Endodermal cell (in vitro differentiated cells): ENCODE results near the gene ADSS2. TPM values are rescaled to one million over a fixed set of nuclear protein-coding genes. Genes with fewer than 3 reads are reported as not detected.
A peak's percentile ranks its signal among the peaks of the same experiment; 100 is the strongest.
"Not testable (repeated sequence)": the region's sequence is repeated elsewhere in the genome, so short reads cannot be mapped to it uniquely, and the experiment has no call there.

ENCODE experiments used
- DNase-seq: peaks from one replicate; pipeline ENCODE4 v3.0.0-alpha.2; 2017
- H3K27ac ChIP-seq: 2 replicates; pipeline ENCODE4 v1.5.1; 2013; ENCODE audit warnings: mild to moderate bottlenecking, low read depth, low read length, moderate library complexity
- H3K27me3 ChIP-seq: 2 replicates; pipeline ENCODE4 v1.6.1; 2013; ENCODE audit warnings: mild to moderate bottlenecking, low read length, moderate library complexity; ENCODE audit not compliant: insufficient read depth, control insufficient read depth, poor library complexity, severe bottlenecking
- H3K36me3 ChIP-seq: 2 replicates; pipeline ENCODE4 v1.7.0; 2013; ENCODE audit warnings: mild to moderate bottlenecking, low read length, moderate library complexity; ENCODE audit not compliant: control insufficient read depth, insufficient read depth
- H3K4me1 ChIP-seq: one replicate; pipeline ENCODE4 v1.7.0; 2013; ENCODE audit warnings: low read length; ENCODE audit not compliant: control insufficient read depth, insufficient read depth
- H3K4me3 ChIP-seq: 2 replicates; pipeline ENCODE4 v1.5.1; 2013; ENCODE audit warnings: mild to moderate bottlenecking, low read length, moderate library complexity
- H3K9ac ChIP-seq: 2 replicates; pipeline ENCODE4 v1.6.1; 2013; ENCODE audit warnings: mild to moderate bottlenecking, low read length, moderate library complexity; ENCODE audit not compliant: poor library complexity, severe bottlenecking; ENCODE audit errors: extremely low read depth
- H3K9me3 ChIP-seq: 2 replicates; pipeline ENCODE4 v1.6.1; 2013; ENCODE audit warnings: mild to moderate bottlenecking, low read length, moderate library complexity; ENCODE audit not compliant: control insufficient read depth
- H3K27ac Mint-ChIP-seq: 2 replicates; pipeline ENCODE4 v1.8.0; 2020; ENCODE audit warnings: mixed read lengths
- H3K27me3 Mint-ChIP-seq: 2 replicates; pipeline ENCODE4 v1.8.0; 2021; ENCODE audit warnings: mild to moderate bottlenecking, mixed read lengths; ENCODE audit not compliant: insufficient read depth
- H3K36me3 Mint-ChIP-seq: 2 replicates; pipeline ENCODE4 v1.8.0; 2020; ENCODE audit warnings: low read depth, mixed read lengths
- H3K4me1 Mint-ChIP-seq: 2 replicates; pipeline ENCODE4 v1.8.0; 2020; ENCODE audit warnings: mixed read lengths
- H3K4me3 Mint-ChIP-seq: 2 replicates; pipeline ENCODE4 v1.8.0; 2020; ENCODE audit warnings: mild to moderate bottlenecking, moderate library complexity, mixed read lengths
- H3K9me3 Mint-ChIP-seq: 2 replicates; pipeline ENCODE4 v1.8.0; 2020; ENCODE audit warnings: mild to moderate bottlenecking, mixed read lengths
- CTCF ChIP-seq: fragments of 200-600 bp; sonication (generic); conservative IDR thresholded peaks from 2 replicates; pipeline ENCODE4 v1.5.0; 2021; ENCODE audit warnings: antibody characterized with exemption, mild to moderate bottlenecking
- WGBS, 2 experiments: methylation state at CpG; one replicate each; pipeline versions ENCODE4 v1.1.5 to v1.1.7; 2013; ENCODE audit warnings: missing lambda C conversion rate in 2 of 2, mixed read lengths in 1 of 2; ENCODE audit not compliant: insufficient coverage in 1 of 2, insufficient read length in 1 of 2; 5-methylcytosine and 5-hydroxymethylcytosine counted together
- long read RNA-seq, 4 experiments: library from polyadenylated mRNA in 2 of 4; library from RNA in 1 of 4; library from capped mRNA in 1 of 4; stranded (forward) in 3 of 4; unstranded in 1 of 4; transcript quantifications; one replicate each; pipeline ENCODE4 v2.0.0, GENCODE V29; 2020 to 2021; ENCODE audit warnings: inconsistent platforms in 1 of 4
- polyA plus RNA-seq, 2 experiments: library from polyadenylated mRNA; stranded (reverse); fragments of 50-300 nt; gene quantifications; one replicate each; pipeline ENCODE4 v1.2.3, GENCODE V29; 2013
- total RNA-seq, 2 donors: library from RNA; stranded (reverse); fragmentation: NEBNext Ultra II Directional in 1 of 2; extraction: Animal tissue kit (Norgen Biotek cat#: 25700) in 1 of 2; gene quantifications; 2 replicates in 1 of 2; 3 replicates in 1 of 2; pipeline ENCODE4 v1.2.1, GENCODE V29; 2021

The ADSS2 gene
- 10 to 100 TPM; 45.9 to 50.2 TPM for total RNA-seq
- polyA plus RNA-seq (2013, experiment 1 of 2), result 44.2 TPM
- polyA plus RNA-seq (2013, experiment 2 of 2), result 39.2 TPM
- long read RNA-seq, experiment 1, transcript ADSS-201 (13 exons, 2,780 nt), result major isoform, 20 of 36 reads
- long read RNA-seq, experiment 1, partial matches to known transcripts, result 7 of 36 reads
- long read RNA-seq, experiment 1, other reads (novel, unspliced or antisense), result 9 of 36 reads
- long read RNA-seq, experiment 2, transcript ADSS-201 (13 exons, 2,780 nt), result major isoform, 78 of 93 reads
- long read RNA-seq, experiment 2, partial matches to known transcripts, result 8 of 93 reads
- long read RNA-seq, experiment 2, other reads (novel, unspliced or antisense), result 7 of 93 reads
- long read RNA-seq, experiment 3, transcript ADSS-201 (13 exons, 2,780 nt), result major isoform, 335 of 376 reads
- long read RNA-seq, experiment 3, partial matches to known transcripts, result 7 of 376 reads
- long read RNA-seq, experiment 3, other reads (novel, unspliced or antisense), result 34 of 376 reads
- long read RNA-seq, experiment 4, transcript ADSS-201 (13 exons, 2,780 nt), result major isoform, 58 of 72 reads
- long read RNA-seq, experiment 4, partial matches to known transcripts, result 7 of 72 reads
- long read RNA-seq, experiment 4, other reads (novel, unspliced or antisense), result 7 of 72 reads

GRCh38 chr1:244451539-244451950, at the start of gene ADSS2:
TSS of gene ADSS2 (minus strand) at chr1:244451909. CDS start at chr1:244451817, 92 bp downstream.
- H3K4me1 ChIP-seq, result peaks cover 7% of the 10 kb centered on the region
- no peaks in the 10 kb centered on the region for H3K27me3 ChIP-seq
- H3K4me1 Mint-ChIP-seq, result peaks cover 61% of the 10 kb centered on the region
- peak within 1 kb of the TSS; percentile 94 for H3K4me3 ChIP-seq
- H3K36me3 ChIP-seq, result no peaks in the 10 kb centered on the region
- peak within 1 kb of the TSS; percentile 88 for H3K27ac ChIP-seq
- no peak for TF ChIP-seq CTCF
- peaks cover 1% of the 10 kb centered on the region for H3K36me3 Mint-ChIP-seq
- WGBS, 2 experiments, result 0% methylated on average over 8 to 45 of the region's 45 CpGs
- H3K9me3 ChIP-seq, result no peaks in the 10 kb centered on the region
- no peaks in the 10 kb centered on the region for H3K9me3 Mint-ChIP-seq
- DNase-seq, result no peak
- H3K4me3 Mint-ChIP-seq, result peak within 1 kb of the TSS; percentile 80
- peak within 1 kb of the TSS; percentile 66 for H3K9ac ChIP-seq
- H3K27me3 Mint-ChIP-seq, result no peaks in the 10 kb centered on the region
- H3K27ac Mint-ChIP-seq, result peak within 1 kb of the TSS; percentile 89

DNA sequence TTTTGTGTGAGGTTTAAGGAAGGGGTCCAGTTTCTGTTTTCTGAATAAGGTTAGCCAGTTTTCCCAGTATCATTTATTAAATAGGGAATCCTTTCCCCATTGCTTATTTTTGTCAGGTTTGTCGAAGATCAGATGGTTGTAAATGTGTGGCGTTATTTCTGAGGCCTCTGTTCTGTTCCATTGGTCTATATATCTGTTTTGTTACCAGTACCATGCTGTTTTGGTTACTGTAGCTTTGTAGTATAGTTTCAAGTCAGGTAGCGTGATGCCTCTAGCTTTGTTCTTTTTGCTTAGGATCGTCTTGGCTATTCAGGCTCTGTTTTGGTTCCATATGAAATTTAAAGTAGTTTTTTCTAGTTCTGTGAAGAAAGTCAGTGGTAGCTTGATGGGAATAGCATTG, 48.8 kb upstream of the ADSS2 start:
- not testable (repeated sequence) for H3K27me3 ChIP-seq, H3K4me3 Mint-ChIP-seq, H3K27ac Mint-ChIP-seq, H3K27ac ChIP-seq, H3K9ac ChIP-seq, DNase-seq, H3K27me3 Mint-ChIP-seq, H3K4me3 ChIP-seq, H3K4me1 ChIP-seq, H3K36me3 ChIP-seq, H3K9me3 ChIP-seq, H3K36me3 Mint-ChIP-seq
- peaks cover 11% of the 10 kb centered on the region for H3K4me1 Mint-ChIP-seq
- WGBS, 2 experiments, result 87 to 100% methylated on average over 1 to 4 of the region's 4 CpGs
- H3K9me3 Mint-ChIP-seq, result peaks cover 18% of the 10 kb centered on the region

- H3K9ac ChIP-seq, H3K9me3 ChIP-seq, H3K4me1 ChIP-seq, H3K36me3 Mint-ChIP-seq, H3K27ac ChIP-seq, H3K4me3 Mint-ChIP-seq, H3K27me3 Mint-ChIP-seq, DNase-seq, H3K4me3 ChIP-seq, H3K27me3 ChIP-seq, H3K36me3 ChIP-seq, H3K27ac Mint-ChIP-seq: not testable (repeated sequence)
- peaks cover 11% of the 10 kb centered on the region for H3K4me1 Mint-ChIP-seq
- 91 to 100% methylated on average over 1 of the region's 2 CpGs for WGBS, 2 experiments
- H3K9me3 Mint-ChIP-seq, result peaks cover 18% of the 10 kb centered on the region
Measured at GRCh38 chr1:244499484-244499883, 47.8 kb upstream of the ADSS2 start.

DNA sequence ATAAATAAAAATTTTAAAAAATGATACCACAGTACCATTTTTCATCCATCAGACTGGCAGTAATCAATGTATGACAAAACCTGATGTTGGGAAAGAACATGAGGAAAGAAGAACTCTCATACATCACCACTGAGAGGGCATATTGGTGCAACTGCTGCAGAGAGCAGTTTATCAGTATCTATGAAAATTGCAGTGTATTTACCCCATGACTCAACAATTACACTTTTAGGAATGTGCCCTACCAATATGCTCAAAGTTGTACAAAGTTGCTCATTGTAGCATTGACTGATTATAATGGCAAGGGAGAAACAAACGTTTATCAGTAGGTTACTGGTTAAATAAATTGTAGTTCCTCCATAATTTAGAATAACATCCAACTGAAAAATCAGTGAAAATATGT, 46.1 kb upstream of the ADSS2 start:
- H3K27me3 Mint-ChIP-seq, result no peaks in the 10 kb centered on the region
- H3K4me3 Mint-ChIP-seq, result no peak overlapping the region
- no peak for TF ChIP-seq CTCF
- peaks cover 11% of the 10 kb centered on the region for H3K4me1 Mint-ChIP-seq
- H3K27ac ChIP-seq, result no peak overlapping the region
- no peaks in the 10 kb centered on the region for H3K9me3 ChIP-seq
- H3K4me3 ChIP-seq, result no peak overlapping the region
- no peak overlapping the region for H3K27ac Mint-ChIP-seq
- H3K36me3 Mint-ChIP-seq, result no peaks in the 10 kb centered on the region
- no peaks in the 10 kb centered on the region for H3K27me3 ChIP-seq
- no peaks in the 10 kb centered on the region for H3K4me1 ChIP-seq
- 80% methylated on average over 1 of the region's 1 CpG; no CpG with 5 or more reads in 1 of the 2 experiments for WGBS, 2 experiments
- peaks cover 18% of the 10 kb centered on the region for H3K9me3 Mint-ChIP-seq
- no peak overlapping the region for H3K9ac ChIP-seq
- DNase-seq, result no peak
- H3K36me3 ChIP-seq, result no peaks in the 10 kb centered on the region
